Measurements from ENCODE around the gene SYVN1.

Gene SYVN1

GRCh38 chr11:65087827-65088226, 46.5 kb downstream of the SYVN1 start:
- no peak for DNase-seq (ENCODE audit: low spot score)

- DNase-seq (ENCODE audit: low spot score) = no peak
These were observed 47.1 kb downstream of the SYVN1 start for GRCh38 chr11:65087216-65087615.

GRCh38 chr11:65086809-65087208, 47.5 kb downstream of the SYVN1 start:
- DNase-seq (ENCODE audit: low spot score) = no peak

GRCh38 chr11:65085446-65085845, 48.9 kb downstream of the SYVN1 start:
- no peak for DNase-seq (ENCODE audit: low spot score)

GRCh38 chr11:65084598-65085375, 49.5 kb downstream of the SYVN1 start:
- no peak for DNase-seq (ENCODE audit: low spot score)

GRCh38 chr11:65083834-65084597, 50.3 kb downstream of the SYVN1 start, which contains the start of the genes CDCA5 and ZFPL1:
Gene CDCA5, minus strand, starts transcription at chr11:65084040. Its CDS starts 62 bp downstream, at chr11:65083978.
Gene ZFPL1, plus strand, starts transcription at chr11:65084222. Its CDS starts 477 bp downstream, at chr11:65084699.
- DNase-seq (ENCODE audit: low spot score) = peak; percentile 95

- no peak for DNase-seq (ENCODE audit: low spot score)
These were observed 51.0 kb downstream of the SYVN1 start for GRCh38 chr11:65083134-65083833.

GRCh38 chr11:65078786-65079342, 55.5 kb downstream of the SYVN1 start:
- DNase-seq (ENCODE audit: low spot score) = no peak

GRCh38 chr11:65078151-65078550, 56.2 kb downstream of the SYVN1 start:
- peak; percentile 73 for DNase-seq (ENCODE audit: low spot score)

- no peak for DNase-seq (ENCODE audit: low spot score)
These were observed 56.9 kb downstream of the SYVN1 start for GRCh38 chr11:65077451-65077850.

All from CD4-positive, alpha-beta T cell treated with Interleukin-6 at 100 ng/mL for 8 hours (primary cell).